ENCODE data around the gene GPC3. TPM values are rescaled to one million over a fixed set of nuclear protein-coding genes. Genes with fewer than 3 reads are reported as not detected.

Gene GPC3
- total and polyA plus RNA-seq, 2 experiments from 2014 or later: 36.8 to 60.1 TPM

- TF ChIP-seq ZNF462 (CRISPR knock-in tag; IDR thresholded peaks at IDR 0.05) (no peak), NANOG (IDR thresholded peaks at IDR 0.05; ENCODE audit: borderline replicate concordance) (no peak), JUNB (IDR thresholded peaks at IDR 0.05; ENCODE audit: unreplicated experiment) (no peak)
These were observed 9.2 kb upstream of the GPC3 start (continued) for GRCh38 chrX:133994576-133994975.

DNA sequence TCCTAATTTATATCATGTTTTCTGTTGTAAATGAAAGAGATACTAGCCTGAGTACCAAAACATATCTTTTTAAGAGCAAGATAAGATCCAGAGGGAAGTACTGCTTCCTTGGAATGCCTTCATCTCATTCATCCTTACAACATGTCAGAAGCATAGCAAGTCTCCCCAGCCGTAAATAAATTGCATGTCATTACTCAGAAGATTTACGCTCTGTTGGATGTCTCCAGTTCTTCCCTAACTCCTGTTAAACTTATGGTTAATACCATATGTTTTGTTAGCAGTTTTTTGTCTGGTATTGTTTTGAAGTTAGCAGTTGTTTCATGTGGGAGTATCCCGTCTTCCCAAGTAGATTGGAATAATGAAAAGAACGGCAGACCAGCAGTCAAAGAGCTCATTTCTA lies 7.5 kb upstream of the GPC3 start:
- ATAC-seq (no peak), DNase-seq (ENCODE audit: low spot score) (no peak)
- Mint-ChIP-seq H3K4me1 (peaks cover 9% of the 10 kb centered on the region), H3K36me3 (ENCODE audit: low read depth) (no peaks in the 10 kb centered on the region), H3K9me3 (no peaks in the 10 kb centered on the region), H3K4me3 (no peak overlapping the region), H3K27ac (no peak overlapping the region), H3K27me3 (ENCODE audit: insufficient read depth, low read depth, poor library complexity) (no peaks in the 10 kb centered on the region)
- Histone ChIP-seq H3K4me2 (no peak overlapping the region), H3K27ac (ENCODE audit: low read depth) (no peak overlapping the region), H4K20me1 (replicated peaks; ENCODE audit: insufficient read depth) (no peaks in the 10 kb centered on the region), H3K4me1 (ENCODE audit: insufficient read depth) (peaks cover 2% of the 10 kb centered on the region; the same call in 1 of the 2 replicates), H3K79me2 (replicated peaks; ENCODE audit: insufficient read depth) (no peaks in the 10 kb centered on the region), H3K27me3 (ENCODE audit: insufficient read depth) (no peaks in the 10 kb centered on the region), H3K4me3 (no peak overlapping the region), H3K9me2 (ENCODE audit: insufficient read depth) (no peaks in the 10 kb centered on the region), H2AFZ (no peak overlapping the region), H3F3A (replicated peaks; ENCODE audit: low read depth) (no peaks in the 10 kb centered on the region), H3K36me3 (ENCODE audit: insufficient read depth) (no peaks in the 10 kb centered on the region)
- TF ChIP-seq CREB1 (CRISPR knock-in tag; IDR thresholded peaks at IDR 0.05; ENCODE audit: low read depth) (no peak), EZH2 (IDR thresholded peaks at IDR 0.05; ENCODE audit: low read depth, unreplicated experiment) (no peak), ZNF331 (CRISPR knock-in tag; IDR thresholded peaks at IDR 0.05; ENCODE audit: low read depth) (no peak), NANOG (IDR thresholded peaks at IDR 0.05; ENCODE audit: borderline replicate concordance) (no peak), JUNB (IDR thresholded peaks at IDR 0.05; ENCODE audit: unreplicated experiment) (no peak), EZH2phosphoT487 (IDR thresholded peaks at IDR 0.05; ENCODE audit: unreplicated experiment) (no peak), STAT1 (IDR thresholded peaks at IDR 0.05; ENCODE audit: unreplicated experiment) (no peak), ZNF462 (CRISPR knock-in tag; IDR thresholded peaks at IDR 0.05) (no peak)
- TF ChIP-seq, protein P1, sequence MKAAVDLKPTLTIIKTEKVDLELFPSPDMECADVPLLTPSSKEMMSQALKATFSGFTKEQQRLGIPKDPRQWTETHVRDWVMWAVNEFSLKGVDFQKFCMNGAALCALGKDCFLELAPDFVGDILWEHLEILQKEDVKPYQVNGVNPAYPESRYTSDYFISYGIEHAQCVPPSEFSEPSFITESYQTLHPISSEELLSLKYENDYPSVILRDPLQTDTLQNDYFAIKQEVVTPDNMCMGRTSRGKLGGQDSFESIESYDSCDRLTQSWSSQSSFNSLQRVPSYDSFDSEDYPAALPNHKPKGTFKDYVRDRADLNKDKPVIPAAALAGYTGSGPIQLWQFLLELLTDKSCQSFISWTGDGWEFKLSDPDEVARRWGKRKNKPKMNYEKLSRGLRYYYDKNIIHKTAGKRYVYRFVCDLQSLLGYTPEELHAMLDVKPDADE (IDR thresholded peaks at IDR 0.05): no peak

All from GM23338 (cell line).